Amniotic epithelial cell (primary cell): ENCODE results near the gene WNK1.

Experiments
- DNase-seq: peaks from one replicate; pipeline ENCODE4 v3.0.0-alpha.2; 2010; ENCODE audit warnings: low read depth

The WNK1 gene

DNA sequence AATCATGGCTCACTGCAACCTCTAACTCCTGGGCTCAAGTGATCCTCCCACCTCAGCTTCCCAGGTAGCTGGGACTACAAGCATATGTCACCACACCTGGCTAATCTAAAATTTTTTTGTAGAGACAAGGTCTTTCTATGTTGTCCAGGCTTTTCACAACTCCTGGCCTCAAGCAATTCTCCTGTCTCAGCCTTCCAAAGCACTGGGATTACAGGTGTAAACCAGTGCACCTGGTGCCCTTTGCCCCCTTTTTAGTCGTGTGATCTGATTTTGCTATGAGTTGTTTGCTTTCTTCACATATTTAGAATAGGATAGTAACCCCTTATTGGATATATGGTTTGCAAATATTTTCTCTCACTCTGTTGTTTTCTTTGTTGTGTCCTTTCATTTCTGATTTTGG lies 198.8 kb downstream of the WNK1 start:
- DNase-seq, result no peak

DNA sequence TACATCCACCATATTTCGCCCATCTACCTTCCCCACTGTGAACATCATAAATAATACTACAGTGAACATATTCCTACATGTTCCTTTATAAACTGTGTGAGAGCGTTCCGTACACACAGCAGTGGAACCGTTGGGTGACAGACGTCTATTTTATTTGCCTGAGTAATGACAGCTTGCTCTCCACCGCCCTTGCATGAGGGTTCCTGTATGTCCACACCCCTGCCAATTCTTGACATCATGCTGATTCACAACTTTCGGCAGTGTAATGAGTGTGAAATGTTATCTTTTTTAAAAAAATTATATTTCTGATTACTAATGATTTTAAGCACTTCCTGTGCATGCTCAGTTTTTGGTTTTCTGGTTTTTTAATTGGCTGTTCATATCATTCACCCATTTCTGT lies 201.4 kb downstream of the WNK1 start:
- peak; percentile 40 for DNase-seq

DNA sequence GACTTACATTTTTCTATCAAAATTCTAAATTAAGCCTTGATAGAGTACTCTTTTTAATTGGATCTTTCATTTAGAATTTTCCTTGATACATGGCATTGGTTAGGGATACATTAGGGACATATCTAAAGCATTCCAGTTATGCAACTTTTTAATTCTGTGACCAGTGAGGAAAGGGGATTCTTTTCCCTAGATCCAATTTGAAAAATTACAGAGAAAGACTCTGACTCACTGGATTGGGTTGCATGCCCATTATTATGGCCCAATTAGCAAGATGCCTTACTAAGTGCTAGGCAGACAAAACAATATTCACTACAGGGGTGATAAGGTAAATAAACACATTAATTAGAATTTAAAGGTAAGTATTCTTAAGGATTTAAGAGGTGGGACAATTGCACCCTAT lies 202.4 kb downstream of the WNK1 start:
- DNase-seq, result peak; percentile 9

DNA sequence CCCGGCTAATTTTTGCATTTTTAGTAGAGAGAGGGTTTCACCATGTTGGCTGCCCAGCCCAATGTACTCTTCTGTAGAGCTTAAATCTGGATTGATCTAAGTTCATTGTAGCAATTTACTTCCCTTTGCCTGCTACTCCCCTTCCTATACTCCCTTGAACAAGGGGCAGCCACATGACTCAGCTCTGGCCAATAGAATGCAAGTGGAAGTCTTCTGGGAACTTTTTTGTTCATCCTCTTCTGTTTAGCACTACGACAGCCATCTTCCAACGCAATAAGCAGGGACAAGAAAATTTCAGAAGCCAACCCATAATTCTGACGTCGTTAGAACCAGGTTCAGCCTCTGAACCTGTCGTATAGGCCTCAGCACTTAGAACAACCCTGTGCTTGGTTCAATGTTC lies 203.6 kb downstream of the WNK1 start:
- DNase-seq, result no peak

DNA sequence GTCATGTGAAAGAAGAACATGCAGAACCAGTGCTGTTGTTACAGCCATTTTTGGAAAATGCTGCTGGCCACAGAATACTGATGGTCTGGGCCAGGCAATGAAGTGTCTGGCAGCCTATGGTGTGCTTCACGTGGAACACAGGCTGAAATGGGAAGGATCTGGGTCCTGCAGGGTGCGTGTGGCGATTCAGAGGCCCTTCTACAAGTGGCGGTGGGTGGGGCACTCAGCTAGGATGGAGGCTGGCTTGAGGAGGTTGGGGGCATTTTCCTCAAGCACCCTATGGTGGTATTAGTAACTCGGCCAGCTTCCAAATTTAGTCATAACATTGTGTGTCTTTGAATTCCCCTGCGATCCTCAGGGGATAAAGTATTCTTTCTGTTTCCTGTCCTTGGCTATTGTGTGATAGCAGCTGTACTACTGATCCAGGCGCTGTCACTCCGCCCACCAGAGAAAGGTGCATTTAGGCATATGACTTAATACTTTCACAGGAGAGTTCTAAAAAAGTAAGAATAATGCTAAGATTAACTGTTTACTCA lies 206.3 kb downstream of the WNK1 start:
- DNase-seq, result no peak
